GM21717 (cell line): ENCODE results near the gene DOCK10.
A peak's percentile ranks its signal among the peaks of the same experiment; 100 is the strongest.
"Not testable (repeated sequence)": the region's sequence is repeated elsewhere in the genome, so short reads cannot be mapped to it uniquely, and the experiment has no call there.

Source experiments
- ATAC-seq: cut with Tn5 transposase; IDR thresholded peaks from one replicate; pipeline ENCODE4 v1.9.1; 2021; ENCODE audit warnings: mild to moderate bottlenecking, moderate library complexity; ENCODE audit not compliant: unreplicated experiment

DOCK10 gene

DNA sequence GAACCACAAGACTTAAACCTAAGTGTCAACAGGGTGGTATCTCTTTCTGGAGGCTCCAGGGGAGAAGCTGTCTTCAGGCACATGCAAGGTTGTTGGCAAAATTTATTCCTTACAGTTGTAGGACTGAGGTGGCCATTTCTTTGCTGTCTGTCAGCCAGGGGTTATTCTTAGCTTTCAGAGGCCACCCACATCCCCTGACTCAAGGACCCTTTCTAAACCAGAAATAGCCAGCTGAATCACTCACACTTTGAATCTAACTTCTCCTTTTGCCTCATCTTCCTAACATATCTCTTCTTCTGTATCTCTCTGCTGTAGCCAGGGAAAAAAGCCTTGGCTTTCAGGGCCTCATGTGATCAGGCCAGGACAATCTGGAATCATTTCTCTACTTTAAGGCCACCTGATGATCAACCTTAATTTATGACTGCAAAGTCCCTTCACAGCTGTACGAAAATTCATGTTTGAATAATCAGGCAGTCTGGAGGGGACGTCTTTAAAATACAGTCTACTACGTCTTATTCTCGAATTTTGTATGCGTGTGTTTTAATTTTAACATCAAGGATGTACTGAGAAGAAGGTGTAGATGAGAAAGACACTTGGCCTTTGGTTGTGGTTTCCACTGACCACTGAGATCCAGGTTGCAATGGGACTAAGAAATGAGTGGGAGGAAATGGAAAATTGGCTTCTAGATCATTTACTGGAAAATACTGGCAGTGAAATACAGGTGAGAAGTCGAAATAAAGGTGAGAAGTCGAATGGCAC, 90.4 kb downstream of the DOCK10 start:
- peak; percentile 41 for ATAC-seq

DNA sequence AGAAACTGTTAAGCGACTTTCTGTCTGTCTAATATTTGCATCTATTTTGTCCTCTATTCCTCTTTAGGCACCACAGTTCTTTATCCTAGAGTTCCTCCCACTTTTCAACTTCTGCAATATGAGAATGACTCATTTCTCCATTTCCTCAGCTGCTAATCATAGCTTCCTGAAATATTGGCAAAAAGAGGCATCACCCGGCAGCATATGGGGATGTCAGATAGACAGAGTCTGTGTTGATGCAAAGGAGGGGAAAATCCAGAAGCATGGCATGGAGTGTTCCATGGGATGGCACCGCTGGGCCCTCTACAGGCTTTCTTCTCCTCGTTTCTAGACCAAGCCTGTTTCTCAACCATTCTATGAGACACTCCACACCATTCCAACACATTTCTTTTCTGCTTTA, 93.4 kb downstream of the DOCK10 start:
- ATAC-seq: no peak

DNA sequence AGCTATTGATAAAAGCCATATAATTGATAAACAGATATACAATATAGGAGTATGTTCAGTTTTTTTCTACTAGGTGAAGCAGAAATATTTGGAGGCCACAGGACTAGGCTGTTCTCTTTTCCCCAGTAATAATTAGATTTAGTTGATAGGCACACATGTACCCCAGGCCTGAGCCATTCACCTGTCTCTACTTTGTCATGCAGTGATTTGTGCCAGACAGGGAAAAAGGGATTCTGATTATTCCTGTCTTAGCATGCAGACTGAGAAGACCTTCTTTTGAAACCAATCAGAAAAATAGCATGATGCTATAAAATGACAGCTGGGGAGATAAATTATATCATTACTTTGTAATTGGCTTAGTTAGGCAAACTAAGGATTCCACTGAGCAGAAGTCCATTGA, 94.3 kb downstream of the DOCK10 start:
- ATAC-seq: no peak

DNA sequence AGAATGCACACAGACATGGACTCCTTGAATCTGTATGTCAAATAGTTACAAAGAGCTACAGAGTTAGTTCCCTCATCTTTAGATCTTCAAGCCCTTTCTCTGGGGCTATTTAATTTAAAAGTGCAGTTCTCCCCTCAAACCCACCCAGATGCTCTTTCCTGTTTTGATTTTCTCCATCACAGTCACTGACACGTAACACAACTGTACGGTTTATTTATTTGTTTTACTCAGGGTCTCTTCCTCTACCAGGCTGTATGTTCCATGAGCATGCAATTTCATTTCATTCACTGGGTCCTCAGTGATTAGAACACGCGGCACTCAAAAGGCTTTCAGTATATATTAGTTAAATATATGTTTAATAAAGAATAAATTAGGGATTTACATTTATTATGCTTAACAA, 94.7 kb downstream of the DOCK10 start:
- no peak for ATAC-seq

DNA sequence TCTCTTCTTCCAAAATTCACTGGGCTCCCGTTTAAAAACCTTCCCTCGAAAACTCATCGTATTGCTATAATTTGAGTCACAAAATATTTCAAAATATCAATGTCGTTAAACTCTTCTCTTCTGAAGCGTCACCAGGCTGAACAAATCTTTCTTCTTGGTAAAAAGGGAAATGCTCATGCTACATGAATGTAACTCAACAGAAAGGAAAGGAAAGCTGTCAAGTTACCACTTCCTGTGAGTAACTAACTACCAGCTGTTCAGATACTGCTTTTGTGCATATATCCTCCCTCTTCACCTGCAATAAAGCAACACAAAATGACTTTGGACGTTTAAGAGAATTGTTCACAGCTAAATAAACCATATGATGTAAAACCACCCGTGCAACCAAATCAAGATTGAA, 95.4 kb downstream of the DOCK10 start:
- ATAC-seq: peak; percentile 49

DNA sequence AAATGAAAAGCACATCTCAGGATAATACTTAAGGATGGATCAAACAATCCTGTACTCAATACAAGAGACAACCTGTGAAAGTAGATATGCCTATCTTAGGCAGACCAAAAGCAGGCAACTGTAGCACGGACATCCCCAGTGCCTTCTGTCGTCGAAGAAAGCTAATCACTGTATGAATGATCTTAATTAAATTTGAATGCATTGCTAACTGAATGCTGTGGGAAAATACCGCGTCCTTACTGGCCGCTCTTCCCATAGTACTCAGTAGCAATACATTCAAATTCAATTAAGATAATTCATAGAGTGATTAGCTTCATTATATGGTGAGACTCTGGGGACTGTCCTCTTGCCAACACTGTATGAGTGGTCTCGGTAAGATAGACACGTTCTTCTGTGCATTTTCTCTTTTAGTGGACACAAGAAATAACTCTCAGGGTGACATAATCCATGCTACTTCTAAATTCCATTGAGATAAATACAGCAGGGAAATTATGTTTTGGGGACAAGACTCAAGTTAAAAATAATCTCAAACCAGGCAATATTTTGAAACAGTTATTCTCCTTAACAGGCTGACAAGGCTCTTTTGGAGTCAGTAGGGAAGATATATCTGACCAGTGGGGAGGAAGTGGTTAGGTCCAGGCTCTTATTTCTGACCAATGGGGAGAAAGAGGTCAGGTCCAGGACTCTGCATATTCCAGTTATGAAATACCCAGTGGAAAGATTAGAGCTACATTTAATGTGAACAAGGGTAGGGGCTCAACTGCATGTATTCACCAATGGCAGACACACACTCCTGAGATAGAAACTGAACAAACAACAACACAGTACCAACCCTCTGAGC, 97.3 kb downstream of the DOCK10 start:
- peak; percentile 20 for ATAC-seq

DNA sequence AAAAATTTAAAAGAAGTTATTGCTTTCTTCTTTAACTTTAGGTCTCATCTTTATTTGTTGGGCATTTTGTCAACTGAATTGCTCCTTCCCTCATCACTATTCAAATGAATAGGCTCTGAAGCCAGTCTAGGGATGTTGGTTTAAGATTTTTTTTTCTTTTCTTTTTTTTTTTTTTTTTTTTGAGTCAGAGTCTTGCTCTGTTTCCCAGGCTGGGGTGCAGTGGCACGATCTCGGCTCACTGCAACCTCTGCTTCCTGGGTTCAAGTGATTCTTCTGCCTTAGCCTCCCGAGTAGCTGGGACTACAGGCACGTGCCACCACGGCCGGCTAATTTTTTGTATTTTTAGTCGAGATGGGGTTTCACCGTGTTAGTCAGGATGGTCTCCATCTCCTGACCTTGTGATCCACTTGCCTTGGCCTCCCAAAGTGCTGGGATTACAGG, 98.6 kb downstream of the DOCK10 start:
- not testable (repeated sequence) for ATAC-seq

DNA sequence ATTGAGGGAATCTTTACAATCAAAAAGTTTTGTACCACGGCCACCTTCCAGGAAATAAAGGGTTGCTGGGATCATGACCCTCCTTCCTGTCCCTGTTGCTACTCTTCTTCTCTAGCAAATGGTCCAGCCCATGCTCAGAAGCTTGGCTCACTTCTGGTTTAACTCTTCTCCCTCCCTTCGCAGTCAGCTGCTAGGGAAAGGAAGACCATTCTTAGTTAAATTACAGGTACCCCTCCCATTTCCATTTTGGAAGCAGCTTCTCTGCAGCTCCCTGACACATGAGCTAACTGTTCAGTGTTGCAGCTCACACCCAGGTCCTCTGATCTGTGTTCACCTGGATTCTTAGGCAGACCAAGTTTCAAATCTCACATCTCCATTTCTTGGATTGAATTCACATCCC, 100.3 kb downstream of the DOCK10 start:
- no peak for ATAC-seq

DNA sequence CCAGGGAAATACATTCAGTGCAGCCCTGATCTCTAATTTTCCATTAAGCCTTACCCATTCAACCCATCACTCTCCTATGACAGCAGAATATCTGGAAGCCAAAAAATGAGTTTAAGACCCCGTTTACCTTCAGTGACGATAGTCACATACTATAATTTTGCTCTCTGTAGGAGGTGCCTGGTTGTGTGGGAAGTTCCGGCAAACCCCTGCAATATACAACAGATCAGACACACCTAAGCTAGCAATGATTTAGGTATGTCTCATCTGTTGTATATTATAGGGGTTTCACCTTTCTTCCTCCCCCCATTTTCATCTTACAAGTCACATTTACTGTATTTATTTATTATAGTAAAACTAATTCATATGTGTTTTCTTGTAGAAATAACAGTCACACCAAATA, 101.7 kb downstream of the DOCK10 start:
- no peak for ATAC-seq

DNA sequence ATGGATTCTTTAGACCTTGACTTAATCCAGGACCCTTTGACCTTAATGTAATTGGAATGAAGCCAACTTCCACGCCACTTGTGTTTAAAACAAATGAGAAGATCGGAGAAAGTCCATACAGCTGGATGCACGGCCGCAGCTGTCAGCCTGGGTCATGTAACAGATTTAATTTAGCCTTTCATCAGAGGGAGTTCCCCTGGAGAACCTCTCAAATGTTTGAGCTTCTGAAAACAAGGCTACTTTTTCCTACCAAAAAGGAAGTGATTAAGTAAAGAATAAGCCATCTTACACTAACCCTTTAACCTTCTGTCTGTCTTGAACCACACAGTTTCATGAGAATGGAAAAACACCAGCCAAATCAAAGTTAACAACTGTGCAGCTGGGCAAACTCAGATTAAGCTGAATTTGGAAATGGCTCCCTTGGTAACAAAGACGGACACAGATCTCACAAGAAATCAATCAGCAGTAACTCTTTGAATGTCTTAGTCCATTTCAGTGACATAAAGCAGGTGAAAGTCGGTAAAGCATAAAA, 103.6 kb downstream of the DOCK10 start:
- peak; percentile 52 for ATAC-seq

DNA sequence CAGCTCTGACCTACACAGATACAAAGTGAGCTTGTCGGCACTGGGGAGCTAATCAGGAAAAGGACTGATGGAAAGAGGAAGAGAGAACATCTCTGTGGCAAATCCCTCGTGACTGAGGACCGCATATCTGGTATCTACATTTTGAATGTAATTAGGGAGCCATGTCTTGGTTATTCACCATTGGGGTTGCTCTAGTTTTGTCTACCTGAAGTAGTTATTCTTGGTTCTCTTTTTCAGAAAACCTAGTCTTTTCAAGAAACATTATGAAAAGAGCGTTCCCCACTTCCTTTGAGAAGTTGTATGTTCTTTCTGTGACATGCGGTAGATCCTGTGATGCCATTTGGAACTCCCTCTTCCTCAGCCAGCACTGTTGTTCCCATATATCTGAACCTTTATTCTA, 104.4 kb downstream of the DOCK10 start:
- ATAC-seq: peak; percentile 82

DNA sequence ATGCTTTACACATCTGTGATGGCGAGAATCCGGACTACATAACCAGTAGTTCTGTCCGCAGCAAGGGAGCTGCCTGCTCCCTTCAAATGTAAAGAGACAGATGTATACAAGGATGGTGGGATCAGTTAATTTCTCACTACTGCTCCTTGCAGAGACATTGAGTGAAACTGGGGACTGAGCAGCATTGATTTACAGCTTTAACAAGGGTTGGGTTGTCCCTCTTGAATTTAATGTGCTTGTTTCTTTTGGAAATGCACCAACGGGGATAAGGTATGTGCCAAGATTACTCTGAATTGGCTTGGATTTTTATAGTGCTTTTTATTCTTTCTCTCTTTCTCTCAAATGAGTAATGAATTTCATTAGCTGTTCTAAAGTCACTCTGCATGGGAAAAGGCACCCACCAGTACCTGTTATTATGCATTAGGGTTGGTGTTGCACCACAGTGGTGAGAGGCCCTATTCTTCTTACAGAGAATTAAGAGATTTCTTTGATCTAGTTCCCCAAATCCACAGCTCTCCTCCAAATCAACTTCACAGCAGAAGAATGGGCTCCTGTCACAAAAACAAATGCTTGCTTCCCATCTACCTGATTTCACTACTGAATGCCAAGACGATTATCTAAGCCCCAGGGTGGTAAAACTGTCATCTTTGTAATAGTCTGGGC, 107.6 kb downstream of the DOCK10 start:
- no peak for ATAC-seq

DNA sequence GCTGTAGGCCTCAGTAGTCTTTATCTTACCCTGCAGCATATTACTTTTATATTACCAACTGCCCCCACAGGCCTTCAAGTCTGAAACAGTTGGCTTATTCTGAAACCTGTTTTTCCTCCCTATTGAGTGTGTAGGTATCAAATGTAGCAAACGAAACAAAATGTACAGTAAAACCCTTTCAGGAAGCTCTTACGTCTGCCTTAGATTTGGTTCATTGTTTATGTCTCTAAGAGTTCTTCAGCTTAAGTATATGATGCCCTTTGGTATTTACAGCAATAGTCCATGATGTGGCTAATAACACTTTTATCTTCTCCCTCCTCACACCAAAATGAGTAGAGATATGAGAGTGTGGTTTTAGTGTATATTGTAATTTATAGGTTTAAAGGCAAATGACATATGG, 108.8 kb downstream of the DOCK10 start:
- no peak for ATAC-seq

DNA sequence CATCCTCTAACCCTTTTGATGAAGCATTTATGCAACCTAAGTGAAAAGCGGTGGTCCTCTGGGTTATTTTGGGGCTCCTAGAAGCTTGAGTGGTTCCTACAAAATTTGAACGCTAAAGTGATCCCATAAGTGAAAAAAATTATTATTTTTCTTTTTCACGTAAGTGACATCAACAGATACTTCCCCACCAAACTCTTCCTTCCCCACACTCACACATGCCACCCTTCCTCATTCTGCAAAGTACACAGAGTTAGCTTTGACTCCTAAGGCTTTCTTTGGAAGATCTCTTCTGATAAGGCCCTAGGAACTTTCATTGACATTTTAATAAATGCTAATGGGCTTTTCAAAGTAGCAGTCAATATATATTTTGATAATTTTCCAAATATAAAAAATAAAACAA, 109.7 kb downstream of the DOCK10 start:
- no peak for ATAC-seq

DNA sequence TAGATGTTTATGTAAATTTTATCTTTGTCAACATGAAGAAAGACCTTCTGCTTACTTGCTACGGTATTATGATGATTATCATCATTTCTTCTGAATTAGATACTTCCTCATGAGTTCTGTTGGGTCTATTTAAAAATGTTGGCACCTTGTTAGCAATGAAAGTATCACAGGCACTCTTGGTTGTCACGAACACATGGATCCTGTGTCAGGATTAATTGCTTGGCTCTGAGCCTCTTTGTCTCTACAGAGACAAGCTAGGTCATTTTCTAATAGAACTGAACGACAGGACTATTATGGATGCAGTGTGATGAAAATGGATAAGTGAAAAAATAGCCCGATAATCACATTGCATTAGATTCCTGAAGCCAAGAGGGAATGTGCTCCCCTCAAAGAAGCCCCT, 110.3 kb downstream of the DOCK10 start:
- ATAC-seq: no peak

DNA sequence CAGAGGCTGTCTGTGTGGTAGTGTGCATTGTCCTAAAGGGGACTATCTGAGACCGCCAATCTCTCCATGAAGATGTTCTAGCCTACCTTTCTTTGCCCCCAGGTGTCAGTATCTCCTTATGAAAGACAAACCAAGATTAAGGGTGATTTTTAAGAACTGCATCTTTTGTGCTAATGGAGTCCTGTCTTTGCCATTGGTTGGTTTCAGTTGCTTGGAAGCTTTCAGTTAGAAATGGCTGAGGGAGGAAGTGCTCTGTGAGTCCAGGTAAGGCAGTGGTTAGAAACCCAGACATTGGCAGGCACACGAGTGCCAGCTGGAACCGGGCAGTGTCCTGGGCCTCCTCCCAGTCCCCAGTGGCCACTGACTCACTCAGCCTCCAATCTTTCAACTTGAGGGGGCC, 111.3 kb downstream of the DOCK10 start:
- ATAC-seq: no peak

DNA sequence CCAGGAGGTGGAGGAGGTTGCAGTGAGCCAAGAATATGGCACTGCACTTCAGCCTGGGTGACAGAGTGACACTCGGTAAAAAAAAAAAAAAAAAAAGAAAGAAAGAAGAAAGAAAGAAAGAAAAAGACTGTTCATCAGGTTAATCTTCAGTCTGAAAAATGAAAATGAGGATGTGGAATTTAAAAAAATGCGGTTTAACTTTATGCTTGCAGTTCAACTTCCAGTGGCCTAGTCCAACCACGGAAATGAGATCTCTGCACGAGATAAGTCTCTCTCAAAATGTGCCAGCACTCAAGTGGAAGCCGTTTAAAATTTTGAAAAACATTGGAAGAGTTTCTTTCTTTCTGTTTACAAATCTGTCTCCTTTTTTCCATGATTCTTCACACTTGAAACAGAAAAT, 112.1 kb downstream of the DOCK10 start:
- ATAC-seq: no peak

DNA sequence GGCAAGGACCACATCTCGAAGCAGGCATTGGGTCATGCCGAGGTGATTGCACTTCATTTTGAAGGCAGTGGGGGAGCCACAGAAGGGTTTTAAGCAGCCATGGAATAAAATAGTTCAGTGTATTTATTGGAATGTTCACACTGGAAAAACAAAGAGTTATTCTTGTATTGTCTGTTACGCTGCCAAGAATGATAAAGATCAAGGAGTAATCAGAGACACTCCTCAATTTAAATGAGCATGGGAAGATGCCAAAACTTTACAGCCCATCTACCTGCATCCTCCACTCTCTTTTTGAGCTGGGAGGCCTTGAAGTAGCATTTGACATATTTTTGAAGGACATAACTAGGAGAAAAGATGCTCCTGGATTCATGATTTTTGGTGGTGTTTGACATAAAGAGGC, 112.8 kb downstream of the DOCK10 start:
- no peak for ATAC-seq

DNA sequence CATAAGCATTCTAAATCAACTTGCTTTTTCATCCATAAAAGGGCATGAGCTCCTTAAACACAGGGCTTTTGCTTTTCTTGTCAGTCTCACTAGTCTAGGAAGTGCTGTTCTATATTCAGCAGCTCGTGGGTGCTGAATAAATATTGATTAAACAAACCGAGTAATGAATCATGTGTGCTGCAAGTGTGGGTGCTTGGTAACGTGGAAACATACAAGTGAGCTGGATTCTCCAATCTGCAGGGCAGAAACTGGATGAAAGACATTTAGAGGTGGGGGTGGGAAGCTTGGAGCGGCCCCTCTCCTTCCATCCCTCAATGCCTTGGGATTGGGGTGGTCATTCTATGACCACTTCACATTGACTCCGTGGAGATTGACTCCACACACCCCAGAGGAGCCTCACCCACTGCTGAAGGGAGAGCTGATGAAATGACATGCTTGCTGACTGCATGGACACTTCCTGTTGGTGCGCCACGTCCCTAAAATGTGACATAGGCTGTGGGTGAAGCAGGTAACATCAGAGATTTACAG, 114.6 kb downstream of the DOCK10 start:
- ATAC-seq: no peak

DNA sequence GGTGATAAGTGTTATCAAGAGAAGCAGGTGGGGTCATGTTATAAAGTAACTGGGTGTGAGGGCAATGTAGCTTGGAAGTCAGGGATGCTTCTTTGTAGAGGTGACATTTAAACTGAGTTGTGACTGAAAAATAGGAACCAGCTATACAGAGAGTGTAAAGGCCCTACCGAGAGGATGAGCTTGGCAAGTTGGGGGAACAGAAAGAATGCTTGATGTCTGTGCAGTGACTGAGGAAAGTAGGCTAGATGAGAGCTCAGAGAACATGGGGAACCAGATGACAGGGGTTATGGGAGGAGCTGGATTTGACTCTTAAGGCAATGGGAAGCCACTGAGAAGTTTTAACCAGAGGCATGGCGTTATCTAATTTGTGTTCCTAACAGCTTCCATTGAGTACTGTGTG, 115.3 kb downstream of the DOCK10 start:
- no peak for ATAC-seq

DNA sequence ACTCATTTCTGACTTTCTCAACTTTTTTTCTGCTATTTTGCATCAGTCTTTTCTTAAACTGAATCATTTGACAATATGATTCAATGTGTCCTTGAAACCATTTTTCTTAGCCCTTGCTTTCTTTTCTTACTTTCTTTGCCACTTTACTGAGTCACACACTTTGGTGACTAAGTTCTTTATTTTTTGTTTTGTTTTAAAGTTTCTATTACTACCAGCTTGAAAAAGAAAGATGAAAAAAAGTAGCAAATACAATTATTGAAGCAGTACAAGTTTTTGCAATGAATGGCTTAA, 116.5 kb downstream of the DOCK10 start:
- ATAC-seq: peak; percentile 43
